B cell (primary cell): ENCODE results near the gene PLEKHG2. TPM values are rescaled to one million over a fixed set of nuclear protein-coding genes. Genes with fewer than 3 reads are reported as not detected.

Experiments
- ATAC-seq: fragments of 200-7000 bp; cut with Tn5 transposase; one replicate; pipeline ENCODE4 v1.10.0; 2021; ENCODE audit warnings: low read depth, mild to moderate bottlenecking, moderate number of reproducible peaks, moderate library complexity
- CTCF ChIA-PET: fragments of 350-600 bp; sonication (Branson Sonifier 250); formaldehyde crosslinking; loops from one replicate; lab custom pipeline; 2021; ENCODE audit warnings: antibody characterized with exemption, inconsistent platforms; lab: Charles Lee
- POLR2A ChIA-PET: fragments of 350-600 bp; sonication (Branson Sonifier 250); formaldehyde crosslinking; loops from one replicate; lab custom pipeline; 2021; ENCODE audit warnings: antibody characterized with exemption; lab: Charles Lee
- DNase-seq: peaks from one replicate; pipeline ENCODE4 v3.0.0; 2013
- H2AFZ ChIP-seq: 2 replicates; pipeline ENCODE4 v1.6.1; 2012; ENCODE audit warnings: mild to moderate bottlenecking, low read depth, low read length; ENCODE audit not compliant: insufficient read depth, poor library complexity, severe bottlenecking
- H3K27ac ChIP-seq, 2 donors: 1 replicate in 1 of 2; 2 replicates in 1 of 2; pipeline ENCODE4 v1.5.1; 2012 to 2013; ENCODE audit warnings: low read length in 2 of 2, mild to moderate bottlenecking in 2 of 2, moderate library complexity in 1 of 2
- H3K27me3 ChIP-seq, 4 experiments: fragments of 200-600 bp in 1 of 4; sonication (generic) in 1 of 4; replicated peaks in 1 of 4; 1 replicate in 2 of 4; 2 replicates in 2 of 4; pipeline versions ENCODE4 v1.6.1 to v1.7.0; 2013 to 2016; ENCODE audit warnings: low read length in 3 of 4, mild to moderate bottlenecking in 2 of 4, mixed read lengths in 1 of 4, moderate library complexity in 1 of 4; ENCODE audit not compliant: insufficient read depth in 4 of 4, control insufficient read depth in 3 of 4; ENCODE audit errors: control extremely low read depth in 1 of 4
- H3K36me3 ChIP-seq, 2 experiments: replicated peaks in 1 of 2; 1 replicate in 1 of 2; 2 replicates in 1 of 2; pipeline versions ENCODE4 v1.6.1 to v1.7.1; 2013; ENCODE audit warnings: low read length in 1 of 2; ENCODE audit not compliant: insufficient read depth in 2 of 2, control insufficient read depth in 1 of 2; ENCODE audit errors: control extremely low read depth in 1 of 2, extremely low read depth in 1 of 2
- H3K4me1 ChIP-seq, 2 donors: fragments of 200-600 bp in 1 of 2; sonication (generic) in 1 of 2; 1 replicate in 1 of 2; 2 replicates in 1 of 2; pipeline versions ENCODE4 v1.5.1 to v1.6.1; 2013 to 2017; ENCODE audit warnings: low read length in 2 of 2; ENCODE audit not compliant: control insufficient read depth in 2 of 2, insufficient read depth in 2 of 2
- H3K4me2 ChIP-seq: replicated peaks from 2 replicates; pipeline ENCODE3; 2012; ENCODE audit warnings: mild to moderate bottlenecking, low read depth, low read length; ENCODE audit not compliant: poor library complexity, severe bottlenecking
- H3K4me3 ChIP-seq, 5 experiments: fragments of 200-600 bp in 1 of 5; sonication (generic) in 1 of 5; 1 replicate in 3 of 5; 2 replicates in 2 of 5; pipeline versions ENCODE4 v1.5.1 to v1.7.0; 2011 to 2016; ENCODE audit warnings: low read length in 4 of 5, mild to moderate bottlenecking in 4 of 5, low read depth in 2 of 5, control low read depth in 1 of 5, moderate library complexity in 1 of 5; ENCODE audit not compliant: insufficient read depth in 1 of 5; ENCODE audit errors: control extremely low read depth in 1 of 5, extremely low read depth in 1 of 5
- H3K79me2 ChIP-seq: fragments of 200-600 bp; sonication (generic); one replicate; pipeline ENCODE4 v1.6.0; 2016; ENCODE audit warnings: low read length; ENCODE audit not compliant: control insufficient read depth, insufficient read depth
- H3K9ac ChIP-seq: fragments of 200-600 bp; sonication (generic); 2 replicates; pipeline ENCODE4 v1.6.1; 2017; ENCODE audit warnings: mild to moderate bottlenecking, low read length, moderate library complexity
- H3K9me3 ChIP-seq, 3 donors: one replicate each; pipeline versions ENCODE4 v1.6.1 to v1.7.1; 2013; ENCODE audit warnings: low read length in 2 of 3; ENCODE audit not compliant: control insufficient read depth in 2 of 3, insufficient read depth in 1 of 3; ENCODE audit errors: control extremely low read depth in 1 of 3
- H4K20me1 ChIP-seq: 2 replicates; pipeline ENCODE4 v1.6.0; 2012; ENCODE audit warnings: mild to moderate bottlenecking, low read length; ENCODE audit not compliant: insufficient read depth, control insufficient read depth, poor library complexity, severe bottlenecking
- H3K27ac Mint-ChIP-seq: one replicate; pipeline ENCODE4 v1.8.0; 2021; ENCODE audit warnings: mixed read lengths
- H3K27me3 Mint-ChIP-seq: one replicate; pipeline ENCODE4 v1.8.0; 2021; ENCODE audit warnings: mixed read lengths
- H3K4me1 Mint-ChIP-seq: one replicate; pipeline ENCODE4 v1.8.0; 2021; ENCODE audit warnings: mixed read lengths
- H3K4me3 Mint-ChIP-seq: one replicate; pipeline ENCODE4 v1.8.0; 2021; ENCODE audit warnings: mixed read lengths
- H3K9me3 Mint-ChIP-seq: one replicate; pipeline ENCODE4 v1.8.0; 2022; ENCODE audit warnings: mixed read lengths; ENCODE audit not compliant: insufficient read depth
- CTCF ChIP-seq: fragments of 200-600 bp; IDR thresholded peaks from one replicate; pipeline ENCODE4 v1.8.0; 2022; ENCODE audit warnings: antibody characterized with exemption, mild to moderate bottlenecking
- EZH2 ChIP-seq: IDR thresholded peaks from 2 replicates; pipeline ENCODE4 v1.6.1; 2012; ENCODE audit warnings: borderline replicate concordance, low read depth, mild to moderate bottlenecking, moderate library complexity, low read length; ENCODE audit not compliant: insufficient read depth, poor library complexity, severe bottlenecking
- WGBS: methylation state at CpG from one replicate; pipeline ENCODE4 v1.1.5; 2013; ENCODE audit warnings: missing lambda C conversion rate; ENCODE audit not compliant: insufficient coverage; 5-methylcytosine and 5-hydroxymethylcytosine counted together
- intact Hi-C: fragments of 100-400 bp; cut with micrococcal nuclease; formaldehyde crosslinking; loops from one replicate; pipeline ENCODE4 v1.10.0; 2022
- polyA plus RNA-seq: library from polyadenylated mRNA; depleted of rRNA; stranded (reverse); fragments of >200 nt; gene quantifications from 2 replicates; pipeline ENCODE4 v1.2.3, GENCODE V29; 2012
- total RNA-seq, 2 donors: library from RNA; stranded (reverse); fragments of 120-200 nt in 1 of 2; gene quantifications; 1 replicate in 1 of 2; 2 replicates in 1 of 2; pipeline versions ENCODE4 v1.2.3 to v1.2.4, GENCODE V29; 2013 to 2022

Gene PLEKHG2
- total and polyA plus RNA-seq, 2 donors (not counting 1 experiment from before 2014, with no cell fraction given): 27.0 to 167 TPM

- H3K36me3 ChIP-seq: peaks cover 9 to 77% of the 10 kb centered on the region in 2 experiments
- no peaks in the 10 kb centered on the region for H3K9me3 ChIP-seq
- POLR2A ChIA-PET: no interaction called here
- no peak overlapping the region for H3K4me3 ChIP-seq
- TF ChIP-seq EZH2: no peak
- no peak for TF ChIP-seq CTCF
- no peak overlapping the region for H3K27ac Mint-ChIP-seq
- no peaks in the 10 kb centered on the region for H3K27me3 Mint-ChIP-seq
- H4K20me1 ChIP-seq: peaks cover 41% of the 10 kb centered on the region
- ATAC-seq: no peak
- CTCF ChIA-PET: interaction anchor here (1.5 to 2.6 kb wide), 4 partner anchors 32 to 76 kb away, joined by 3 to 13 read pairs (median 6); no protein-coding TSS in a partner anchor
- no peak overlapping the region for H3K4me2 ChIP-seq
- H3K4me1 ChIP-seq: no peaks in the 10 kb centered on the region
- H3K4me3 Mint-ChIP-seq: no peak overlapping the region
- intact Hi-C loops: no loop called here
- no peaks in the 10 kb centered on the region for H3K27me3 ChIP-seq
- H3K79me2 ChIP-seq: peaks cover 6% of the 10 kb centered on the region
- peaks cover 1% of the 10 kb centered on the region for H3K4me1 Mint-ChIP-seq
- WGBS: 88% methylated on average over 27 of the region's 32 CpGs
- no peak for DNase-seq
- no peak overlapping the region for H3K9ac ChIP-seq
- H3K9me3 Mint-ChIP-seq: no peaks in the 10 kb centered on the region
- H2AFZ ChIP-seq: no peak overlapping the region
- H3K27ac ChIP-seq: no peak overlapping the region
These were observed 60.4 kb downstream of the PLEKHG2 start for GRCh38 chr19:39472746-39473442.

GRCh38 chr19:39473443-39473960 is 61.0 kb downstream of the PLEKHG2 start:
- POLR2A ChIA-PET: no interaction called here
- ATAC-seq: no peak

More at GRCh38 chr19:39473443-39473960, 61.0 kb downstream of the PLEKHG2 start:
- H3K9me3 ChIP-seq: no peaks in the 10 kb centered on the region
- Mint-ChIP-seq H3K9me3 (no peaks in the 10 kb centered on the region), H3K27ac (no peak overlapping the region), H3K27me3 (no peaks in the 10 kb centered on the region), H3K4me1 (peaks cover 1% of the 10 kb centered on the region), H3K4me3 (no peak overlapping the region)
- no peak overlapping the region for H3K4me3 ChIP-seq
- CTCF ChIA-PET: interaction anchor here (0.6 to 3.9 kb wide), 22 partner anchors 9 to 673 kb away, joined by 3 to 40 read pairs (median 4); partner anchors contain the start of genes DLL3, EID2B, RPS16 and SELENOV
- H3K4me2 ChIP-seq: no peak overlapping the region
- intact Hi-C loops: no loop called here
- DNase-seq: no peak
- H4K20me1 ChIP-seq: peaks cover 39% of the 10 kb centered on the region
- H3K9ac ChIP-seq: no peak overlapping the region
- no peak for TF ChIP-seq CTCF
- no peak for TF ChIP-seq EZH2
- H3K36me3 ChIP-seq: peaks cover 6 to 72% of the 10 kb centered on the region in 2 experiments
- H3K4me1 ChIP-seq: no peaks in the 10 kb centered on the region
- no peaks in the 10 kb centered on the region for H3K27me3 ChIP-seq
- H3K27ac ChIP-seq: no peak overlapping the region
- H2AFZ ChIP-seq: no peak overlapping the region
- H3K79me2 ChIP-seq: peaks cover 6% of the 10 kb centered on the region
- no CpG with 5 or more reads among the region's 11 CpGs for WGBS
